ENCODE measurements around the gene MYO1F. TPM values are rescaled to one million over a fixed set of nuclear protein-coding genes. Genes with fewer than 3 reads are reported as not detected.

The MYO1F gene
- total RNA-seq, 1 experiment from 2014 or later = 0.05 TPM

- in situ Hi-C loops (cut with HindIII; ENCODE audit: low pct_unique_long_range_greater_than_20kb, low sequenced_read_pairs) = no loop called here
- DNase-seq (ENCODE audit: low read depth, low spot score) = no peak
These were observed 30.1 kb upstream of the MYO1F start for GRCh38 chr19:8607386-8607785.

GRCh38 chr19:8605514-8605913, 28.3 kb upstream of the MYO1F start:
- DNase-seq (ENCODE audit: low read depth, low spot score) = no peak
- in situ Hi-C loops (cut with HindIII; ENCODE audit: low pct_unique_long_range_greater_than_20kb, low sequenced_read_pairs) = no loop called here

GRCh38 chr19:8601796-8602195, 24.6 kb upstream of the MYO1F start:
- in situ Hi-C loops (cut with HindIII; ENCODE audit: low pct_unique_long_range_greater_than_20kb, low sequenced_read_pairs) = no loop called here
- DNase-seq (ENCODE audit: low read depth, low spot score) = no peak

- DNase-seq (ENCODE audit: low read depth, low spot score) = no peak
- in situ Hi-C loops (cut with HindIII; ENCODE audit: low pct_unique_long_range_greater_than_20kb, low sequenced_read_pairs) = no loop called here
These were observed 23.6 kb upstream of the MYO1F start for GRCh38 chr19:8600816-8601215.

- DNase-seq (ENCODE audit: low read depth, low spot score) = no peak
- in situ Hi-C loops (cut with HindIII; ENCODE audit: low pct_unique_long_range_greater_than_20kb, low sequenced_read_pairs) = no loop called here
These were observed 22.8 kb upstream of the MYO1F start for GRCh38 chr19:8600064-8600463.

GRCh38 chr19:8596168-8596567, 18.9 kb upstream of the MYO1F start:
- in situ Hi-C loops (cut with HindIII; ENCODE audit: low pct_unique_long_range_greater_than_20kb, low sequenced_read_pairs) = no loop called here
- DNase-seq (ENCODE audit: low read depth, low spot score) = no peak

DNA sequence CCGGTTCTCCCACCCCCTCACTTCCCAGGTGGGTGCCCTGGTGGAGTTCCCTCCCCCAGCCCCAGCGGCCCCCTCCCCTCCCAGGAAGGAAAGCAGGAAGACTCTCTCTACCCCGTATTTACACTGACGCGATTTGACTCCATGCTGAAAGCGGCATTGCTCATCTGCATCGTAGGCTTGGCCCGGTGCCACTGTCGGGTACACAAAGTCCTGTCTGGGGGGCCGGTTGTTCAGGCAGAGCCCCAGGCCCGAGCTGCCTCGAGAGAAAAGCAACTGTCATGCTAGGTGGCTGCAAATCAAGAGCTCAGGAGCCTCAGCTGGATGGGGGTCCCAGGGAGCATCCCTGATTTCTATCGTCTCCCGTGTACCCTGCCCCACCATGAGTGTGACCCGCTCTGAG, 18.4 kb upstream of the MYO1F start:
- in situ Hi-C loops (cut with HindIII; ENCODE audit: low pct_unique_long_range_greater_than_20kb, low sequenced_read_pairs) = no loop called here
- no peak for DNase-seq (ENCODE audit: low read depth, low spot score)

- in situ Hi-C loops (cut with HindIII; ENCODE audit: low pct_unique_long_range_greater_than_20kb, low sequenced_read_pairs) = no loop called here
- no peak for DNase-seq (ENCODE audit: low read depth, low spot score)
These were observed 16.7 kb upstream of the MYO1F start for GRCh38 chr19:8593931-8594330.

DNA sequence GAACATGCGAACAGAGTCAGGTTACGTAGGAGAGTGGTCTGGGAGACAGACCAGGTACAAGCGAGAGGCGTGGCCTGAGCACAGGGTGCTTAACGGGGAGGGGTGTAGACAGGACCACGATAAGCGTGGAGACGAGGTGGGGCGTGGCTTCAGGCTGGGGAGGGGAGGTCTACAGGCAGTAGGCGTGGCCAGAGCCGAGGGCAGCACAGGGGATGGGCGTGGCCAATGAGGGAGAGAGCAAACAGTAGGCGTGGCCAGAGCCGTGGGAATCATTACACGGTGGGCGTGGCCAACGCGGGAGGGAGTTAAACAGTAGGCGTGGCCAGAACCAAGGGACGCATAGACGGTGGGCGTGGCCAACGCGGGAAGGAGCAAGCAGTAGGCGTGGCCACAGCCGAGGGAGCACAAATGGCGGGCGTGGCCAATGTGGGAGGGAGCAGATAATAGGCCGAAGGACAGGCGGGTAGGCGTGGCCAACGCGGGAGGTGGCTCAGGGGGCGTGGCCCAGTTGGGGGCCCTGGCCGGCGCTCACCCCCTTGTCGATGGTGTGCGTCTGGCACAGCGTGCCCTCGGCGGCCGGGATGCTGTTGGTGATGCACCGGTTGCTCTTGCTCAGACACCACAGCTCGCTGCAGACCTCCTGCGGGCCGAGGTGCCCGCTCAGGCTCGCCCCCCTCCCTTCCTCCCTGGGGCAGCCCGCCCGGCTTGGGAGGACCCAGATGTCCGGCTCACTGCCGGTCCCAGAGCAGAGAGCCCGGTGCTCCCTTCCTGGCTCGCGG, 15.2 kb upstream of the MYO1F start:
- peak; percentile 87 for DNase-seq (ENCODE audit: low read depth, low spot score)
- in situ Hi-C loops (cut with HindIII; ENCODE audit: low pct_unique_long_range_greater_than_20kb, low sequenced_read_pairs) = no loop called here

DNA sequence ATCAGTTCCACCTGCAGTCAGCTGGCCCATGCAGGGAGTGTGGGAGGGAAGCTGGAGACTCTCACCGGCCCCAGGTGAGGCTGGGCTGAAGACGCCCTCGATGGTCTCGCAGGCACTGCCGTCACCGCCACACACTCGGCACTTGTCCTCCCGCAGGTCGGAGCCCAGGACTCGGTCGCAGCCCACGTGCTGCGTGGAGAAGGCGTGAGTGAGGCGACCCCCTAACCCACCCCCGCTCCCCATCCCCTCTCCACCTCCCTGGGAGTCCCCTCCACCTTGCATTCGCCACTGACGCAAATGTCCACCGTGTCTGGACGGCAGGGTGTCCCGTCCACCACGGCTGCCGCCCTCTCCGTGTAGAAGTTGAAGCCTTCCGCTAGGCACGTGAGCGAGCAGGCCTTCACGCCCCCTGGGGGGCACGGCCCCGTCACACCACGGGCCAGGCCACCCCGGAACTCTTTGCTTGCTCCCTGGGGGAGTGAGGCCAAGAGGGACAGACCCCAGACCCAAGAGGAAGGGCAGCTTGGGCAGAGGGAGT, 12.0 kb upstream of the MYO1F start:
- no peak for DNase-seq (ENCODE audit: low read depth, low spot score)
- in situ Hi-C loops (cut with HindIII; ENCODE audit: low pct_unique_long_range_greater_than_20kb, low sequenced_read_pairs) = no loop called here

GRCh38 chr19:8585894-8586750, 8.9 kb upstream of the MYO1F start:
- peak; percentile 69 for DNase-seq (ENCODE audit: low read depth, low spot score)
- in situ Hi-C loops (cut with HindIII; ENCODE audit: low pct_unique_long_range_greater_than_20kb, low sequenced_read_pairs) = no loop called here

DNA sequence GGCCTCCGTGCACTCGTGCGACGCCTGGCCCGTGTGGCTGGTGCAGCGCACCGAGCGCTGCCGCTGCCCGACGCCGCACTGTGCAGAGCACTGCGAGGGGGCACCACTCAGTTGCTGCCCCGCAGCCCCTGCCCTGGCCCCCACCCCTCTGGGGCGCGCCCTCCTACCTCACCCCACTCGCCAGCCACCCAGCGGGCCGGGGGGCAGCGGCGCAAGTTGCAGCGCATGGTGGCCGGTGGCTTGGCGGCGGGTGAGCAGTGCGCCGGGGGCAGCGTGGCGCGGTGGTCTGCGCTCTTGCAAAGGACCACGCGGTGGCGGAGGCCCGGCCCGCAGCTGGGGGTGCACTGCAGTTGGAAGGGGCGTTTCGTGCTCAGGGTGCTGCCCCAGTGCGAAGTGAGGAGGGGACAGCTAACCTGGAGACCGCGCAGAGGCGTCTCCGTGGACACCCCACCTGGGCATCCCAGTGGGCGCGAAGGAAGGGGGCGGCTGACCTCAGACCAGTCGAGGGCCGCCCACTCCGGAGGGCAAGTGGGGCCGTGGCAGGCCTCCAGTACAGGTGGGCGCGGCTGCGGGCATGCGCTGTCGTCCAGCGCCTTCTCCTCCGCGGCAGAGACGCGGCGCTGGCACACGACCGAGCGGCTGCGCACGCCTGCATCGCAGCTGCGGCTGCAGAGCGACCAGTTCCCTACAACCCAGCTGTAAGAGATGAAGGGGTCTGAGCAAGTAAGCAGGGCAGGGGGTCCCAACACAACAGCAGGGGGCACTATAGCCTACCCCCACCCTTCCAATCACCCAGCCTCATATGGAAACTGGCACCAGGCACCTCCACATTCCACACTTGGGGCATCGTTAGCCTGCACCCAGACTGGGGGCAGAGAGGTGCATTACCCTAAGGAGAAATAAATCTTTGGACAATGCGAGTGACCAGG, 8.0 kb upstream of the MYO1F start:
- DNase-seq (ENCODE audit: low read depth, low spot score) = no peak
- in situ Hi-C loops (cut with HindIII; ENCODE audit: low pct_unique_long_range_greater_than_20kb, low sequenced_read_pairs) = no loop called here

GRCh38 chr19:8580710-8581281, 3.6 kb upstream of the MYO1F start:
- DNase-seq (ENCODE audit: low read depth, low spot score) = peak; percentile 71
- in situ Hi-C loops (cut with HindIII; ENCODE audit: low pct_unique_long_range_greater_than_20kb, low sequenced_read_pairs) = no loop called here

DNA sequence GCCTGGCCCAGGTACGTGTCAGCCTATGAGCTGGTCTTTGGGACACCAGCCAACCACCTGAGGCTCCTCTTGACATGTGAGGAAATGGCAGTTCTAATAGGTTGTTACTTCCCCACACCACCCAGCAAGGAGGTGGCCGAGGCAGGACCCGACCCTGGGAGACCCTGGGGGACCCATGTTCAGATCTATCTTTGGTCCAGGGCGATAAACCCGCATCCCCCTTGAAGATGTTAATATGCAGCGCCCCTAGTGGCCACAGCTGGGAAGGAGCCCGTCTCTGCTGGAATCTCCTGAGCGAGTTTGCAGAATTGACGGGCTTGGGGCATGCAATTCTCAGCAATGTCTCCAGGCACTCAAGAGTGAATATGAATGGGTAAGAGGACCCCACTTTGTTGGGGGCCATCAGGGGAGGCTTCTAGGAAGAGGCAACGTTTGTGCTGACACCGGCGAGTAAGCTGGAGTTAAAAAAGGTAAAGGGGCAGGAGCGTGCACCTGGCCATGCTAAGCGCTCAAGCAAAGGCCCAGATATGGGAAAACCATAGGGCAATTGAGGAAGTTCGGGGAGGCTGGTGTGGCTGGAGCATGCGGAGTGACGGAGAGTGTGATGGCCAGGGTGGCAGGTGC, 1.5 kb upstream of the MYO1F start:
- DNase-seq (ENCODE audit: low read depth, low spot score) = peak; percentile 64
- in situ Hi-C loops (cut with HindIII; ENCODE audit: low pct_unique_long_range_greater_than_20kb, low sequenced_read_pairs) = no loop called here

GRCh38 chr19:8577741-8578140, 499 bp upstream of the MYO1F start:
- no peak for DNase-seq (ENCODE audit: low read depth, low spot score)
- in situ Hi-C loops (cut with HindIII; ENCODE audit: low pct_unique_long_range_greater_than_20kb, low sequenced_read_pairs) = no loop called here

- in situ Hi-C loops (cut with HindIII; ENCODE audit: low pct_unique_long_range_greater_than_20kb, low sequenced_read_pairs) = no loop called here
- DNase-seq (ENCODE audit: low read depth, low spot score) = no peak
These were observed 809 bp downstream of the MYO1F start for GRCh38 chr19:8576273-8576993.

Data from SK-MEL-5 (cell line).